GM12872 (cell line): ENCODE data around the gene ADARB2.

ENCODE experiments used
- CTCF ChIP-seq: IDR thresholded peaks from 3 replicates; pipeline ENCODE4 v1.5.1; 2011; ENCODE audit warnings: low read depth, mild to moderate bottlenecking, low read length, moderate library complexity; ENCODE audit not compliant: insufficient read depth

Gene ADARB2

GRCh38 chr10:1766049-1766448, 28.7 kb upstream of the ADARB2 start:
- no peak for TF ChIP-seq CTCF

- no peak for TF ChIP-seq CTCF
Measured at GRCh38 chr10:1762076-1762475, 24.8 kb upstream of the ADARB2 start.

- no peak for TF ChIP-seq CTCF
Measured at GRCh38 chr10:1754506-1755153, 17.3 kb upstream of the ADARB2 start.

GRCh38 chr10:1752153-1752552, 14.8 kb upstream of the ADARB2 start:
- TF ChIP-seq CTCF, result no peak

GRCh38 chr10:1747590-1748157, 10.3 kb upstream of the ADARB2 start:
- TF ChIP-seq CTCF, result no peak

- no peak for TF ChIP-seq CTCF
Measured at GRCh38 chr10:1746796-1747195, 9.5 kb upstream of the ADARB2 start.

GRCh38 chr10:1745780-1746456, 8.6 kb upstream of the ADARB2 start:
- TF ChIP-seq CTCF, result no peak
